Bronchial epithelial cell (primary cell): ENCODE results near the gene ZBTB16. TPM values are rescaled to one million over a fixed set of nuclear protein-coding genes. Genes with fewer than 3 reads are reported as not detected.
A peak's percentile ranks its signal among the peaks of the same experiment; 100 is the strongest.

Source experiments
- DNase-seq: peaks from one replicate; pipeline ENCODE4 v3.0.0-alpha.2; 2010; ENCODE audit warnings: low read depth
- FAIRE-seq: peaks from 2 replicates; lab custom pipeline; 2011; peaks lifted over from hg19 to GRCh38; lab: Jason Lieb, UNC
- H3K27me3 ChIP-seq: 2 replicates; pipeline ENCODE4 v1.5.1; 2011; ENCODE audit warnings: low read length; ENCODE audit not compliant: control insufficient read depth, insufficient read depth
- H3K36me3 ChIP-seq: 2 replicates; pipeline ENCODE4 v1.5.1; 2011; ENCODE audit warnings: low read length; ENCODE audit not compliant: control insufficient read depth, insufficient read depth
- H3K4me3 ChIP-seq: 2 replicates; pipeline ENCODE4 v1.5.1; 2011; ENCODE audit warnings: mild to moderate bottlenecking, low read depth, low read length, control low read depth
- total RNA-seq: library from RNA; depleted of rRNA; stranded (reverse); fragments of >200 nt; gene quantifications from 2 replicates; pipeline ENCODE4 v1.2.1, GENCODE V29; 2014
- TF ChIP-seq, protein P1 (sequence below): IDR thresholded peaks from 2 replicates; pipeline ENCODE4 v1.5.1; 2011; ENCODE audit warnings: mild to moderate bottlenecking, moderate library complexity, low read length, control low read depth, inconsistent platforms; ENCODE audit not compliant: insufficient read depth, severe bottlenecking

Gene ZBTB16
- total RNA-seq, 1 donor from 2014 or later: 3.2 TPM

DNA sequence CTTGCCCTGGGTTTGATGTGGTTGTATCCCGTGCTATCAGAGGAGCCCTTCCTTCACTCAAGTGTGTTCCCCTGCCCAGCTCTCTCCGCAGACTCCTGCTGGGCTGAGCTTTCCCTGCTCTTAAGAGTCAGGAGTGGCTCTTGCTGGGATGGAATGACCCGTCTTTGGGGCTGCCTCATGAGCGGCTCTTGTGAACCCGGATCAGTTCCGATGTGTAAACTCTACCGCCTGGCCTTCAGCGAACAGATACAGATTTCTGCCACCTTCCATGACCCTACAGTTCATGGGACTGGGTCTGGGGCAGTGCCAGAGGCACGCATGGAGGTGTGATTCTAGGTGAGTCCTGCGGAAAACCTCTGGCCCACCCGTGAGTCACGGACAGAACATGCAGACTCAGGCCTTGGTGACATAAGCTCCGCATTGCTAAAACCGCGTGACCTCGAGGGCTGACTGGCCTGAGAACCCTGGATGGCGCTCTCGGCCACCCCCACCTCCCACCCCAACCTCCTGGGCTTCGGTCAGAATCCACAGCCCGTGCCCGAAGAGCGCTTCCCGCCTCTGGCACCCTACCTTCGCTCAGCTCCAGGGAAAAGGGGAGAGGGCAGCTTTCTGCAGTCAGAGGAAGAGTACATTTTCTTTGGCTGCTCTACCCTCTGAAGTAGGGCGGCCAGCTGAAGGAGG is 1.3 kb upstream of the ZBTB16 start:
- H3K27me3 ChIP-seq: peaks cover 32% of the 10 kb centered on the region
- FAIRE-seq (no peak), DNase-seq (no peak)
- TF ChIP-seq, protein P1, sequence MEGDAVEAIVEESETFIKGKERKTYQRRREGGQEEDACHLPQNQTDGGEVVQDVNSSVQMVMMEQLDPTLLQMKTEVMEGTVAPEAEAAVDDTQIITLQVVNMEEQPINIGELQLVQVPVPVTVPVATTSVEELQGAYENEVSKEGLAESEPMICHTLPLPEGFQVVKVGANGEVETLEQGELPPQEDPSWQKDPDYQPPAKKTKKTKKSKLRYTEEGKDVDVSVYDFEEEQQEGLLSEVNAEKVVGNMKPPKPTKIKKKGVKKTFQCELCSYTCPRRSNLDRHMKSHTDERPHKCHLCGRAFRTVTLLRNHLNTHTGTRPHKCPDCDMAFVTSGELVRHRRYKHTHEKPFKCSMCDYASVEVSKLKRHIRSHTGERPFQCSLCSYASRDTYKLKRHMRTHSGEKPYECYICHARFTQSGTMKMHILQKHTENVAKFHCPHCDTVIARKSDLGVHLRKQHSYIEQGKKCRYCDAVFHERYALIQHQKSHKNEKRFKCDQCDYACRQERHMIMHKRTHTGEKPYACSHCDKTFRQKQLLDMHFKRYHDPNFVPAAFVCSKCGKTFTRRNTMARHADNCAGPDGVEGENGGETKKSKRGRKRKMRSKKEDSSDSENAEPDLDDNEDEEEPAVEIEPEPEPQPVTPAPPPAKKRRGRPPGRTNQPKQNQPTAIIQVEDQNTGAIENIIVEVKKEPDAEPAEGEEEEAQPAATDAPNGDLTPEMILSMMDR: no peak
- peaks cover 5% of the 10 kb centered on the region for H3K36me3 ChIP-seq
- no peak overlapping the region for H3K4me3 ChIP-seq

DNA sequence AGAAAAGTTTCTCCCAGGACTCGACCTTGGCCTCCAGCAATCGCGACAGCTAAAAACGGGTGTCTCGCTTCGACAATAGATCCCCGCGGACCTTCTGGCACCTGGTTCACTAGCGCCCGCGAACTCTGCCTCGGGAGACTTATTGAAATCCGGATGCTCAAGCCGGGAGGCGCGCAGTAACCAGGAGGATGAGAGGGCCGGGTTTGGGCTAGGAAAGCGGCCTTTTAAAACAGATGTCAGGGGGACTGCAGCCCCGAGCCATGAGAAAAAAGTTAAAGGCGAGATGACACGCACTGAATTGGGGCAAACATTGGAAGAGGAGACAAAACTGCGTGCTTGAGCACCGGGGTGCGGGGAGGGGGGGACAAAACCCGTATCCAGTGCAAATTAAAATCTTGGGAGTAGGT is 637 bp upstream of the ZBTB16 start:
- peaks cover 34% of the 10 kb centered on the region for H3K27me3 ChIP-seq
- DNase-seq (no peak), FAIRE-seq (no peak)
- TF ChIP-seq, protein P1: no peak
- peaks cover 10% of the 10 kb centered on the region for H3K36me3 ChIP-seq
- H3K4me3 ChIP-seq: peak overlapping the region; percentile 88

DNA sequence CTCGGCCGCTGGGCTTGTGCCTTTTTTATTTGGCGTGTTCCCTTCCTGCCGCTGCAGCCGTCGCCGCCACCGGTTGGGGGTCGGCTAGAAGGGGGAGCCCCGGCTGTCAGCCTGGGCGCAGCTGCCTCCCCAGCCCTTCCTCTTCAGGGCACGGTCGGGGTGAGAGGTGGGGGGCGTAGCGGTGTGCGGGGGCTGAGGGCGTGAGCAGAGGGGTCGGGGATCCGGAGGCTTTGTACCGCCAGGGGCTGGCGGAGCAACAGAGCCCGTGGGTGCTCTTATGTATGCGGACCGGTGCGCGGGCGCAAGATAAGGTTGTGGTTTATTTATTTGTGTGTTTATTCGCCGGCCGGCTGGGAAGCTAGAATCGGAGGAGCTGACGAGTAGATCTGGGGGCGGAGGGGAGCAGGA is 477 bp downstream of the ZBTB16 start:
- Histone ChIP-seq H3K36me3 (peaks cover 20% of the 10 kb centered on the region), H3K4me3 (peak overlapping the region; percentile 88), H3K27me3 (peaks cover 36% of the 10 kb centered on the region)
- FAIRE-seq: no peak
- no peak for DNase-seq
- TF ChIP-seq, protein P1: no peak

- DNase-seq (no peak), FAIRE-seq (no peak)
- TF ChIP-seq, protein P1: no peak
- peak overlapping the region; percentile 88 for H3K4me3 ChIP-seq
- H3K27me3 ChIP-seq: peaks cover 36% of the 10 kb centered on the region
- H3K36me3 ChIP-seq: peaks cover 20% of the 10 kb centered on the region
Measured at GRCh38 chr11:114060392-114061047, 1.0 kb downstream of the ZBTB16 start.

DNA sequence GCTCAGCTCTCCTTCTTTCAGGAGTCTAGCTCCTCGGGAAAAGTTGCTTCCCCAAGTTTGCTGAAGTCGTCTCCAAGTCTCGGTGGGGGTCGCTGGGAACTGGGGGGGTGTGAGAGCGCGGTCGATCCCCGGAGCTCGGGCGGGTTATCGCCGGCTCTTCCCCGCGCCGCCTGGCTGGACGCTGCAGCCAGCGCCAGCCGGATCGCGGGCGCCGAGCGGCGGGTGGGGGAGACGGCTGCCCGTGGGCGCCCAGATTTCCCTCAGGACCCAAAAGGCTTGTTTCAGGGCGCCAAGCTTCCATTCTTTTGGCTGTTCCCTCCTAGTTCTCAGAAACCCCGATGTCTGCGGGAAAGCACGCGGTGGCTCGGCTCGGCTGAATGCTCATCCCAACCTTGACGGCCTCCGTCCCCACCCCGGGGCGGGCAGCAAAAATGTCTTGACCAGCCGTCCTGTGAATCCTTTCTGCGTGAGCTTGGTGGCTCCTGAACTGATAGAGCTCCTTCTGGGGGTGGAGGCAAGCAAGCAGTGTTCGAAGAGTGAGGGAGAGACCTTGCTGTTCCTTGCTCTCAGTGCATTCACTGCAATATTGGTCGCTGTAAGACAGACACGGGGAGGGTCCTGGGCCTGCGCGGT is 1.7 kb downstream of the ZBTB16 start:
- peaks cover 20% of the 10 kb centered on the region for H3K36me3 ChIP-seq
- TF ChIP-seq, protein P1: no peak
- FAIRE-seq (no peak), DNase-seq (no peak)
- H3K27me3 ChIP-seq: peaks cover 36% of the 10 kb centered on the region
- H3K4me3 ChIP-seq: peak overlapping the region; percentile 88
